Measurements from ENCODE around the gene PLEKHA3. TPM values are rescaled to one million over a fixed set of nuclear protein-coding genes. Genes with fewer than 3 reads are reported as not detected.

Gene PLEKHA3
- total and polyA plus RNA-seq, 10 of the 15 experiments (the other 5 are each of a cell fraction or from before 2014, with no cell fraction given): 1.4 to 21.1 (median 7.4) TPM

DNA sequence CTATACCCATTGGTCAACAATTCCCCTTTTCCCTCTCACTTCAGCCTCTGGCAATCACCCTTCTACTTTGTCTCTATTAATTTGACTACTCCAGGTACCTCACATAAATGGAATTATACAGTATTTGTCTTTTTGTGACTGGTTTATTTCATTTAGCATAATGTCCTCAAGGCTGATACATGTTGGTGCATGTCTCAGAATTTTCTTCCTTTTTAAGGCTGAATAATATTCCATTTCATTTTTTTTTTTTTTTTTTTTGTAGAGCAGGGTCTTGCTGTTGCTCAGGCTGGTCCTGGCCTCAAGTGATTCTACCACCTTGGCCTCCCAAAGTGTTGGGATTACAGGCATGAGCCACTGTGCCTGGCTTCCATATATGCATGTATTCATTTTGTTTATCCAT, 3.8 kb upstream of the PLEKHA3 start:
- SMC1A ChIA-PET (ENCODE audit: uncharacterized antibody, unreplicated experiment): no interaction called here
- H3K9me3 ChIP-seq (replicated peaks; ENCODE audit: control insufficient read depth, insufficient read depth, low read length): no peaks in the 10 kb centered on the region
- TF ChIP-seq IRF4 (IDR thresholded peaks at IDR 0.05; ENCODE audit: low read depth, low read length): no peak
- TF ChIP-seq JUNB (IDR thresholded peaks at IDR 0.05): no peak
- TF ChIP-seq JUND (IDR thresholded peaks at IDR 0.05; ENCODE audit: low read depth, low read length): no peak
- TF ChIP-seq SPI1 (IDR thresholded peaks at IDR 0.05; ENCODE audit: borderline replicate concordance, insufficient read depth, low read depth, low read length): no peak
- no TSS peak for BruUV-seq (replicated peaks)
- no peak overlapping the region for H3K4me3 ChIP-seq
- H3K27me3 ChIP-seq (replicated peaks in 1 of 2; ENCODE audit: control insufficient read depth in 2 of 2, insufficient read depth in 2 of 2, low read length in 1 of 2): no peaks in the 10 kb centered on the region
- DNase-seq (ENCODE audit: low read depth, low spot score) (no peak), FAIRE-seq (no peak), ATAC-seq (no peak)
- POLR2A ChIA-PET: interaction anchor here (0.7 to 0.9 kb wide), 2 partner anchors 25 to 69 kb away, joined by 3 read pairs; partner anchors contain the start of genes PJVK and PRKRA
- H3K79me2 ChIP-seq (ENCODE audit: control insufficient read depth, insufficient read depth, low read length): peaks cover 16% of the 10 kb centered on the region
- peak overlapping the region; percentile 63; the same call in 1 of the 2 replicates for H3K4me2 ChIP-seq (ENCODE audit: control insufficient read depth, insufficient read depth)
- RAD21 ChIA-PET (ENCODE audit: unreplicated experiment): no interaction called here
- no peak overlapping the region for H3K9ac ChIP-seq (ENCODE audit: control insufficient read depth, insufficient read depth, low read length)
- no peak overlapping the region for H2AFZ ChIP-seq (ENCODE audit: control insufficient read depth, low read depth, low read length)
- H4K20me1 ChIP-seq (ENCODE audit: control insufficient read depth, insufficient read depth): no peaks in the 10 kb centered on the region
- H3K4me1 ChIP-seq (ENCODE audit: control insufficient read depth, insufficient read depth, low read length): peaks cover 2% of the 10 kb centered on the region; the same call in 1 of the 2 replicates
- in situ Hi-C loops (cut with MboI): no loop called here
- CTCF ChIA-PET: no interaction called here
- no peaks in the 10 kb centered on the region for H3K36me3 ChIP-seq (ENCODE audit: control insufficient read depth in 2 of 2, insufficient read depth in 2 of 2, low read length in 1 of 2)
- intact Hi-C loops (cut with micrococcal nuclease; ENCODE audit: unreplicated experiment): loop anchor here (10.0 kb wide), 1 partner anchor 438 kb away; no protein-coding TSS in a partner anchor
- H3K27ac ChIP-seq (ENCODE audit: control insufficient read depth, insufficient read depth): no peak overlapping the region

DNA sequence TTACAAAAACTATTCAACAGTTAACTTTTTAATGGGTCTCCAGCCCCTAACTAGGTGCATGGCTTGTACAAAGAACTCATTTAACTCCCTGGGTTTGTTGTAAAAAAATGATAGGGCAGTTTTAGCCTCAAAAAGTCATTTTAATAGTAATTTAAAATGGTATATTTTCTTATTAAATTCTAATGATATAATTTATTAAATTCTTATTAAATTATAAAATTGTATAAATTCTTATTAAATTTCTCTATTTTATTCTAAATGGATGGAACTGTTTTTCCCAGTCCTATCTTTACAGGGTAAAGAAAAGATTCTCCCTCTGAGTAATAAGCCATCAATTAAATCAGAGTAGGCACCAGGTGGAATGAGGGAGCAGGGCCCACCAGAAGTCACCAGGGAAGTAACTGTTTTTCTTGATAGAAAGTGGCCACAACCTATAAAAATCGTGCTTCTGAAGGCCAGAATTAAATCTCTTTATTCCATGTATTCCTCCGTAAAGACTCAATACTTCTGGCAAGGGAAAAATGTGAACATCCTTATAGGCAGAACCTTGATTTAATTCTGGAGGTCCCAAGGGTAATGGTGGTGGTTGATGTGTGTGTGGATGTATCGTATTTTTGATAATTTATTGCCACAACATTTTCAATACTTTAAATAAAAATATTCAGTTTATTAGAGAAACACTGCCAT, 2.7 kb upstream of the PLEKHA3 start:
- intact Hi-C loops (cut with micrococcal nuclease; ENCODE audit: unreplicated experiment): loop anchor here (1.0 to 10.0 kb wide), 3 partner anchors 26 to 437 kb away; partner anchors contain the start of genes PJVK and PRKRA
- in situ Hi-C loops (cut with MboI): no loop called here
- ChIA-PET RAD21 (ENCODE audit: unreplicated experiment) (no interaction called here), CTCF (no interaction called here), SMC1A (ENCODE audit: uncharacterized antibody, unreplicated experiment) (interaction anchor here (1.6 kb wide), 1 partner anchor 53 kb away, joined by 3 read pairs; no protein-coding TSS in a partner anchor), POLR2A (interaction anchor here (0.6 kb wide), 2 partner anchors 21 to 33 kb away, joined by 3 read pairs; no protein-coding TSS in a partner anchor)
- peak overlapping the region; percentile 98 for H2AFZ ChIP-seq (ENCODE audit: control insufficient read depth, low read depth, low read length)
- no peaks in the 10 kb centered on the region for H3K27me3 ChIP-seq (replicated peaks in 1 of 2; ENCODE audit: control insufficient read depth in 2 of 2, insufficient read depth in 2 of 2, low read length in 1 of 2)
- no peak for FAIRE-seq
- H3K4me2 ChIP-seq (ENCODE audit: control insufficient read depth, insufficient read depth): peak overlapping the region; percentile 97
- H4K20me1 ChIP-seq (ENCODE audit: control insufficient read depth, insufficient read depth): no peaks in the 10 kb centered on the region
- H3K9me3 ChIP-seq (replicated peaks; ENCODE audit: control insufficient read depth, insufficient read depth, low read length): no peaks in the 10 kb centered on the region
- peaks cover 25% of the 10 kb centered on the region for H3K79me2 ChIP-seq (ENCODE audit: control insufficient read depth, insufficient read depth, low read length)
- no TSS peak for BruUV-seq (replicated peaks)
- peak overlapping the region; percentile 99 for H3K4me3 ChIP-seq
- ATAC-seq: no peak
- DNase-seq (ENCODE audit: low read depth, low spot score): no peak
- H3K4me1 ChIP-seq (ENCODE audit: control insufficient read depth, insufficient read depth, low read length): peaks cover 7% of the 10 kb centered on the region; the same call in 1 of the 2 replicates
- TF ChIP-seq JUNB (IDR thresholded peaks at IDR 0.05): no peak
- peak; percentile 40 for TF ChIP-seq MEF2B (IDR thresholded peaks at IDR 0.05; ENCODE audit: partially characterized antibody, poor library complexity, severe bottlenecking)
- H3K9ac ChIP-seq (ENCODE audit: control insufficient read depth, insufficient read depth, low read length): peak overlapping the region; percentile 94
- 0% methylated on average over 3 of the region's 3 CpGs for WGBS (ENCODE audit: insufficient coverage, insufficient replicate concordance, low lambda C conversion rate, missing lambda C conversion rate)
- no peaks in the 10 kb centered on the region for H3K36me3 ChIP-seq (ENCODE audit: control insufficient read depth in 2 of 2, insufficient read depth in 2 of 2, low read length in 1 of 2)
- H3K27ac ChIP-seq (ENCODE audit: control insufficient read depth, insufficient read depth): peak overlapping the region; percentile 88

Measured in GM12878 (cell line).